ENCODE measurements around the gene MB. TPM values are rescaled to one million over a fixed set of nuclear protein-coding genes. Genes with fewer than 3 reads are reported as not detected.
"Not testable (repeated sequence)": the region's sequence is repeated elsewhere in the genome, so short reads cannot be mapped to it uniquely, and the experiment has no call there.

Gene MB
- total RNA-seq (not detected), polyA plus RNA-seq (not detected)

DNA sequence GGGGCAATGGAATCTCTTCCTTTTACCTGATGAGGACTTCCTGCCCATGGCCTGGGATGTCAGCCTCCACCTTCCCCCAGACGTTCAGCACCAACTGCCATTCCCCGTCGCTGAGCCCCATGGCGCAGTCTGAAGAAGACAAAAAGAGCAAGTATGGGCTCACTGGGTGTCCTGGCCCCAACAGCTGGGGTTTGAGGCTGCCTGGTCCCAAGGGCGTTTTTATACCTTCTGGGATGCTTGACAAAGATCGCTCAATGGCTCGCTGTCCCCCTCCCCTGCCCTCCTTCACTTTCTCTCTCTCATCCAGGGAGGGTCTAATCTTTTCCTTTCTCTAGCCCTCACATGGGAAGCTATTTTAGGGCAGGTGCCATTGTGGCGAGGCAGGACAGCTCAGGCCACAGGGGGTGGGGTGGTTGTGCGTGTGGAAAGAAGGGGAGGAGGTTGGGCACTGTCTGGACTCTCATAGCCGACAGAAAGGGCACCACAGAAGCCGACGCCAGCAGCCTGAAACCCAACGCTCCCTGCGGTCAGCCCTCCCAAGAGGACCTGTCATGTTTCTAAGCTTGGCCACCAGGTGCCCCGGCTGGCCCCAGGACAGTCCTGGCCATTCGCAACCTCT, at the start of gene MB:
TSS of gene MB (minus strand) at position 193 of the 619 bp plus-strand sequence. CDS start at position 121, 72 bp downstream.
- Histone ChIP-seq H3K36me3 (ENCODE audit: control insufficient read depth, insufficient read depth, low read length) (no peaks in the 10 kb centered on the region), H3K4me1 (ENCODE audit: control insufficient read depth, insufficient read depth, low read length, poor library complexity, severe bottlenecking) (no peaks in the 10 kb centered on the region), H3K27ac (ENCODE audit: insufficient read depth, low read length, poor library complexity, severe bottlenecking) (no peak within 1 kb of the TSS), H3K4me3 (ENCODE audit: low read depth, low read length) (no peak within 1 kb of the TSS), H3K9me3 (ENCODE audit: control insufficient read depth in 2 of 2, low read length in 2 of 2) (no peaks in the 10 kb centered on the region), H3K27me3 (ENCODE audit: control insufficient read depth, insufficient read depth, low read length) (no peaks in the 10 kb centered on the region)
- DNase-seq: no peak
- Mint-ChIP-seq H3K27me3 (no peaks in the 10 kb centered on the region), H3K36me3 (no peaks in the 10 kb centered on the region), H3K27ac (peak within 1 kb of the TSS in 2 of 3 donors; percentile 62 to 66), H3K4me3 (no peak within 1 kb of the TSS), H3K9me3 (peaks cover 0 to 1% (median 0%) of the 10 kb centered on the region in 7 donors), H3K4me1 (peaks cover 0 to 7% (median 0%) of the 10 kb centered on the region in 4 donors)
- no peak for ATAC-seq (ENCODE audit: low read depth in 2 of 2)

DNA sequence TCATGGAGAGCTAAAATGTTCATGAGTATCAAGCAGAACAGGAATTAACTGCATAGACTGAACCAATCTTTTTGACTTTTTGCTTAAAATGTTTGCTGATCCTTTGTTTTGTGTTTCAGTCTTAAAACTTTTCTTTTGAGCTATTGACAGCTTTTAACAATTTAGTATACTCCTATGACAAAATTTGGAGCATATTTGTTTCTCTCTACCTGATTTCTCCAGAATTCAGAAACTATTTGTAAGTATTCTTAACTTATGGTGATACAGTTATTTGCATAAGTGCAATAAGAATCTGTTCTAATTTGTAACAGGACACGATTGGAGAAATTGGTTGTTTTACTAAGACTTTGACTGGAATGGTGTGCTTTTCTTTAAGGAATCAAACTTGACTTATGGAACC, 49.6 kb upstream of the MB start:
- Mint-ChIP-seq H3K4me1 (peaks cover 13 to 30% (median 25%) of the 10 kb centered on the region in 4 donors), H3K36me3 (peaks cover 37% of the 10 kb centered on the region)
- not testable (repeated sequence) for H3K27ac ChIP-seq (ENCODE audit: insufficient read depth, low read length, poor library complexity, severe bottlenecking); H3K27me3 ChIP-seq (ENCODE audit: control insufficient read depth, insufficient read depth, low read length); H3K4me3 Mint-ChIP-seq; DNase-seq; H3K27ac Mint-ChIP-seq; ATAC-seq (ENCODE audit: low read depth in 2 of 2); H3K27me3 Mint-ChIP-seq; H3K9me3 Mint-ChIP-seq; H3K4me3 ChIP-seq (ENCODE audit: low read depth, low read length)
- H3K4me1 ChIP-seq (ENCODE audit: control insufficient read depth, insufficient read depth, low read length, poor library complexity, severe bottlenecking): peaks cover 26% of the 10 kb centered on the region
- H3K9me3 ChIP-seq (ENCODE audit: control insufficient read depth in 2 of 2, low read length in 2 of 2): peaks cover 6 to 13% of the 10 kb centered on the region in 2 experiments
- peaks cover 26% of the 10 kb centered on the region for H3K36me3 ChIP-seq (ENCODE audit: control insufficient read depth, insufficient read depth, low read length)

DNA sequence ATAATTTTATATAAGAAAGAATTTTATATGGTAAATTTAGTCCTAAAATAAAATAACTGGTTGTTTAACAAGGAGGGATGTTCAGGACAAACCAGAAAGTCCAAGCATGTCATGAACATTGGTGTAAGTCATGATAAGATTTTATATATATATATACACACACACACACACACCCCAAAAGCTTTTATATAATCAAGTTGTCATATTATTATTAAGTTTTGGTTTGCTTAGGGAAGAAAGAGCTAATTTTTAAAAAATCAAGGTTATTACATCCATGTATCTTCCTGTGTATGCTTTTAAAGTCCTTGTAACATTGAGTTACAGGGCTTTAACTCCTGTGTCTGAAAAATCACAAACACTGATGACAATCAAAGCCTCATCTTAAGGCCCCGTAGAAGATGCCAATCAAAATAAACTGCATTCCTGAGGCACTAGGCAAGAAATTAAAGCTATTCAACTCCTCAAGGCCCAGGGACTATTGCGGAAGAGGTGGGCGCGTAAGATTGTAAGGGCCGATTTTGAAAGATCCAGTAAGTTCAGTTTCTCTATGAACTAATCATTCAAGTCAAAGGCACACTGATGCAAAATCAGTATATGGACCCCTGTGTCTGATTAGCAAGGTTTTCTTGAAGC, 47.9 kb upstream of the MB start:
- Histone ChIP-seq H3K36me3 (ENCODE audit: control insufficient read depth, insufficient read depth, low read length) (peaks cover 26% of the 10 kb centered on the region), H3K9me3 (ENCODE audit: control insufficient read depth in 2 of 2, low read length in 2 of 2) (peaks cover 6 to 13% of the 10 kb centered on the region in 2 experiments), H3K4me3 (ENCODE audit: low read depth, low read length) (no peak overlapping the region), H3K27me3 (ENCODE audit: control insufficient read depth, insufficient read depth, low read length) (no peaks in the 10 kb centered on the region), H3K4me1 (ENCODE audit: control insufficient read depth, insufficient read depth, low read length, poor library complexity, severe bottlenecking) (peaks cover 43% of the 10 kb centered on the region), H3K27ac (ENCODE audit: insufficient read depth, low read length, poor library complexity, severe bottlenecking) (peak overlapping the region; percentile 98)
- Mint-ChIP-seq H3K4me1 (peaks cover 15 to 46% (median 39%) of the 10 kb centered on the region in 4 donors), H3K4me3 (peak overlapping the region in 1 of 4 donors; percentile 24), H3K9me3 (peaks cover 0 to 10% (median 1%) of the 10 kb centered on the region in 7 donors), H3K27me3 (no peaks in the 10 kb centered on the region), H3K36me3 (peaks cover 46% of the 10 kb centered on the region), H3K27ac (peak overlapping the region in 2 of 3 donors; percentile 71 to 90)
- DNase-seq (no peak), ATAC-seq (ENCODE audit: low read depth in 2 of 2) (no peak)

DNA sequence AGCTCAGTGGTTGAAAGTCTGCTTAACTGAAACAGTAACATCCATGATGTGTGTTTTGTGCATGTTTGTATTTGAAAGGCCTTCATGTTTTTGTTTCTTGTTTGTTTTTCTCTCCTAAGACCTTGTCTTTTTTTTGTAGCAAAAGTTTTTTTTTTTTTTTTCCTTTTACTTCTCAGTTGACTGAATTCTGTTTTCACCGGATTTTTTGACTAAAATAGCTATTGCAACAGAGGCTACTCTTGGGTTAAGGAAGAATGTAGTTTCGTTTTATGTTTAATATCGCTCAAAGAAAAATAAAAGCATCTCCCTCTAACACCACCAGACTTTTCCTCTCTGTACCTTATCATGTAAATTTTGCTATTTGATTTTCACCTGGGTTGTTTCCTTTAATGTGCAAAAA, 46.2 kb upstream of the MB start:
- Mint-ChIP-seq H3K27ac (peak overlapping the region; percentile 82 to 97 (median 96)), H3K36me3 (peaks cover 56% of the 10 kb centered on the region), H3K4me1 (peaks cover 11 to 63% (median 49%) of the 10 kb centered on the region in 4 donors), H3K4me3 (peak overlapping the region; percentile 65 to 81 (median 72)), H3K9me3 (peaks cover 0 to 10% (median 1%) of the 10 kb centered on the region in 7 donors), H3K27me3 (no peaks in the 10 kb centered on the region)
- H3K36me3 ChIP-seq (ENCODE audit: control insufficient read depth, insufficient read depth, low read length): peaks cover 39% of the 10 kb centered on the region
- H3K27me3 ChIP-seq (ENCODE audit: control insufficient read depth, insufficient read depth, low read length): no peaks in the 10 kb centered on the region
- H3K4me3 ChIP-seq (ENCODE audit: low read depth, low read length): peak overlapping the region; percentile 73
- H3K4me1 ChIP-seq (ENCODE audit: control insufficient read depth, insufficient read depth, low read length, poor library complexity, severe bottlenecking): peaks cover 59% of the 10 kb centered on the region
- peaks cover 6 to 13% of the 10 kb centered on the region in 2 experiments for H3K9me3 ChIP-seq (ENCODE audit: control insufficient read depth in 2 of 2, low read length in 2 of 2)
- ATAC-seq (ENCODE audit: low read depth in 2 of 2) (no peak), DNase-seq (no peak)
- H3K27ac ChIP-seq (ENCODE audit: insufficient read depth, low read length, poor library complexity, severe bottlenecking): peak overlapping the region; percentile 98

DNA sequence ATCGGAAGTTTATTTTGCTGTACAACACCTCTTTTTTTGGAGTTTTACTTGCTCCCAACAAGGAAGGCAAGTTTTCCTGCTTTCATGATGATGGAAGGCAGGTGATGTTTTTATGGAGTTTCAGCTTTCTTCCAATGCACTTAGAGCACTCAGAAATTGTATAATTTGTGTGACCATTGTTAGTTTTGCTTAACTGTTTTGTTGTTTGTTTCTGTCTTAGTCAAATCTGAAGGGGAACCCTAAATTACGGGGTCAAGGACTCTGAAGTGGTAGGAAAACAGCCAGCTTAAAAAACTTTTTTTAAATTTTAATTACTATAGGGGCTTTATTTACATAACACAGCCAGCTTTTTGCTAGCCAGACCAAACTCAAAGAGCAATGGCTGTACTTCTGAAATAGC, 45.8 kb upstream of the MB start:
- H3K4me3 Mint-ChIP-seq: peak overlapping the region; percentile 65 to 81 (median 72)
- peaks cover 11 to 65% (median 53%) of the 10 kb centered on the region in 4 donors for H3K4me1 Mint-ChIP-seq
- H3K27me3 ChIP-seq (ENCODE audit: control insufficient read depth, insufficient read depth, low read length): no peaks in the 10 kb centered on the region
- no peaks in the 10 kb centered on the region for H3K27me3 Mint-ChIP-seq
- peaks cover 41% of the 10 kb centered on the region for H3K36me3 ChIP-seq (ENCODE audit: control insufficient read depth, insufficient read depth, low read length)
- ATAC-seq (ENCODE audit: low read depth in 2 of 2) (no peak), DNase-seq (no peak)
- H3K27ac Mint-ChIP-seq: peak overlapping the region; percentile 96 to 97 (median 96)
- H3K9me3 ChIP-seq (ENCODE audit: control insufficient read depth in 2 of 2, low read length in 2 of 2): peaks cover 6 to 13% of the 10 kb centered on the region in 2 experiments
- H3K27ac ChIP-seq (ENCODE audit: insufficient read depth, low read length, poor library complexity, severe bottlenecking): peak overlapping the region; percentile 98
- H3K4me3 ChIP-seq (ENCODE audit: low read depth, low read length): peak overlapping the region; percentile 73
- H3K36me3 Mint-ChIP-seq: peaks cover 56% of the 10 kb centered on the region
- peaks cover 61% of the 10 kb centered on the region for H3K4me1 ChIP-seq (ENCODE audit: control insufficient read depth, insufficient read depth, low read length, poor library complexity, severe bottlenecking)
- peaks cover 0 to 10% (median 1%) of the 10 kb centered on the region in 7 donors for H3K9me3 Mint-ChIP-seq

DNA sequence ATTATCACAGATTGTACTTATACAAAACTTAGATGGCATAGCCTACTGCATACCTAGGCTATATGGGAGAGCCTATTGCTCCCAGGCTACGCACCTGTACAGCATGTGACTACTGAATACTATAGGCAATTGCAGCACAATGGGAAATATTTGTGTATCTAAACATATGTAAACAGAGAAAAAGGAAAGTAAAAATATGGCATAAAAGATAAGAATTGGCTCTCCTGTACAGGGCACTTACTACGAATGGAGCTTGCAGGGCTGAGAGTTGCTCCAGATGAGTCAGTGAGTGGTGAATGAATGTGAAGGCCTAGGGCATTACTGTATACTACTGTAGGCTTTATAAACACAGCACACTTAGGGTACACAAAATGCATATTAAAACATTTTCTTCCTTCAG, 44.3 kb upstream of the MB start:
- Histone ChIP-seq H3K4me3 (ENCODE audit: low read depth, low read length) (peak overlapping the region; percentile 58), H3K36me3 (ENCODE audit: control insufficient read depth, insufficient read depth, low read length) (peaks cover 41% of the 10 kb centered on the region), H3K27ac (ENCODE audit: insufficient read depth, low read length, poor library complexity, severe bottlenecking) (peak overlapping the region; percentile 98), H3K27me3 (ENCODE audit: control insufficient read depth, insufficient read depth, low read length) (no peaks in the 10 kb centered on the region), H3K9me3 (ENCODE audit: control insufficient read depth in 2 of 2, low read length in 2 of 2) (peaks cover 0 to 10% of the 10 kb centered on the region in 2 experiments), H3K4me1 (ENCODE audit: control insufficient read depth, insufficient read depth, low read length, poor library complexity, severe bottlenecking) (peaks cover 61% of the 10 kb centered on the region)
- DNase-seq: no peak
- no peak for ATAC-seq (ENCODE audit: low read depth in 2 of 2)
- H3K36me3 Mint-ChIP-seq: peaks cover 55% of the 10 kb centered on the region
- H3K27me3 Mint-ChIP-seq: no peaks in the 10 kb centered on the region
- peaks cover 0 to 5% (median 1%) of the 10 kb centered on the region in 7 donors for H3K9me3 Mint-ChIP-seq
- H3K27ac Mint-ChIP-seq: peak overlapping the region; percentile 96 to 97 (median 96)
- H3K4me3 Mint-ChIP-seq: peak overlapping the region; percentile 40 to 86 (median 58)
- peaks cover 11 to 79% (median 61%) of the 10 kb centered on the region in 4 donors for H3K4me1 Mint-ChIP-seq

DNA sequence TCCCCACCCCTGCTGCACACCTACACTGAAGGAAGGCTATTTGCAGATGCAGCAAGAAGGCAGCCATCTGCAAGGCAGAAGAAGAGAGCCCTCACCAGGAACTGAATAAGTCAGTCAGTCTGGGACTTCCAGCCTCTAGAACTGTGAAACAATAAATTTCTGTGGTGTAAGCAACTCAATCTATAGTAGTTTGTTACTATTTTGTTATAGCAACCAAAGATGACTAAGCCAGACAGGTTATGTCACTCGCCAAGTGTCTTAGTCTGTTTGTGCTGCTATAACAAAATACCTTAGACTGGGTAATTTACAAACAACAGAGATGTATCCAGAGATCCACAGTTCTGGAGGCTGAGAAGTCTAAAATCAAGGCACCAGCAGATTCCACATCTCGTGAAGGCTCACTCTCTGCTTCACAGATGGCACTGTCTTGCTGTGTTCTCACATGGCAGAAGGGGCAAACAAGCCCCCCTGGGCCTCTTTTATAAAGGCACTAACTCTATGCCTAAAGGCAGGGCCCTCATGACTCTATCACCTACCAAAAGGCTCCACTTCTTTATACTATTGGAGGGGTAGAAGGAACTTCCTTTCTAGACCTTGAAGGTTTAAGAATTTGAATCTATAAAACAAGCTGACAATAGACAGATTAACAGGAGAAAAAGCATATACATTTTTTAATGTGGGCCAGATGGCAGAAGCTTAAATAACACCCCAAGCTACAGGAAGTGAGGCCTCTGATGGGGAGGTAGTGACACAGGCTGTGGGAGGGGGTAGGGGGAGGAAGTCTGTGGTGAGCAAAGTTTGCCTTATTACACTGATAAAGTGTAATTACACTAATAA, 43.4 kb upstream of the MB start:
- Histone ChIP-seq H3K27me3 (ENCODE audit: control insufficient read depth, insufficient read depth, low read length) (no peaks in the 10 kb centered on the region), H3K4me3 (ENCODE audit: low read depth, low read length) (peak overlapping the region; percentile 66), H3K9me3 (ENCODE audit: control insufficient read depth in 2 of 2, low read length in 2 of 2) (peaks cover 0 to 5% of the 10 kb centered on the region in 2 experiments), H3K4me1 (ENCODE audit: control insufficient read depth, insufficient read depth, low read length, poor library complexity, severe bottlenecking) (peaks cover 61% of the 10 kb centered on the region), H3K36me3 (ENCODE audit: control insufficient read depth, insufficient read depth, low read length) (peaks cover 47% of the 10 kb centered on the region), H3K27ac (ENCODE audit: insufficient read depth, low read length, poor library complexity, severe bottlenecking) (peak overlapping the region; percentile 98)
- DNase-seq (peak; percentile 64 to 90 (median 85)), ATAC-seq (ENCODE audit: low read depth in 2 of 2) (peak; percentile 95 to 98)
- peaks cover 60% of the 10 kb centered on the region for H3K36me3 Mint-ChIP-seq
- no peaks in the 10 kb centered on the region for H3K27me3 Mint-ChIP-seq
- peaks cover 11 to 89% (median 66%) of the 10 kb centered on the region in 4 donors for H3K4me1 Mint-ChIP-seq
- H3K4me3 Mint-ChIP-seq: peak overlapping the region; percentile 40 to 86 (median 63)
- H3K9me3 Mint-ChIP-seq: peaks cover 0 to 5% (median 1%) of the 10 kb centered on the region in 7 donors
- peak overlapping the region; percentile 96 to 97 (median 96) for H3K27ac Mint-ChIP-seq
